ENCODE measurements around the gene CORO1C.

CORO1C gene

DNA sequence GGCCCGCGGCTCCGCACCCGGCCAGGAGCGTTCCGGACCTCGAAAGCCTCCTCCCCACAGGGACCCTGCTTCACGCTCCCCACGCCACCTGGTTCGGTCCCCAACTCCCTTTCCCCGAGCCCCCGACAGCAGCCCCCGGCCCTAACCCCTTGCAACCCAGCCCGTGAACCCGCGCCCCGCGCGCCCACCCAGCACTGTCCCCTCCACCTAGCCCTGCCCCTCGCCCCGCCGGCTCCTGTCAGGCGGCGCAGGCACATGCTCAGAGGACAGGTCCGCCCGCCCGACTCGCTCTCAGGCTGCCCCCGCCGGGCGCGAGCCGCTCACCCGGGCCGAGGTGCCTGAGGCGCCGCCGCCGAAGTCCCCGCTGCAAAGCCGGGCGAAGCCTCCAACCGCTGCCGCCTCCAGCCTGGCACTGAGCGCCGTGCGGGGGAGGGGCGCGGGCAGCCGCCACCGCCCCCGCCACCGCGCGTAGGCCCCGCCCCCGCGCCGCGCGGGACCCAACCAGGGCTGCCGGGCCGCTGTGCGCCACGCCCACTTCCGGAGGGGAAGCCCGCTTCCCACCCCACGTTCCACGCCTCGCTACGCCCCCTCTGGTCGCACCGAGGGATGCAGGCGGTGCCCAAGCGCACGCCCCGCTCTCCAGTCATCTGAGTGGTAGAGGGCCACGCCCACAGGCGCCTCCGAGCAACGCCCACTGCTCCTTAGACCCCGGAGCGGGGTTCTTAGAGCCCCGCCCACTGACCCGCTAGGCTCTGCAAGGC is at the start of gene CORO1C:
Gene CORO1C, minus strand, starts transcription at position 414 of the 761 bp plus-strand sequence. CDS start 30,200 bp downstream, outside the sequence.
- TF ChIP-seq, protein P1, sequence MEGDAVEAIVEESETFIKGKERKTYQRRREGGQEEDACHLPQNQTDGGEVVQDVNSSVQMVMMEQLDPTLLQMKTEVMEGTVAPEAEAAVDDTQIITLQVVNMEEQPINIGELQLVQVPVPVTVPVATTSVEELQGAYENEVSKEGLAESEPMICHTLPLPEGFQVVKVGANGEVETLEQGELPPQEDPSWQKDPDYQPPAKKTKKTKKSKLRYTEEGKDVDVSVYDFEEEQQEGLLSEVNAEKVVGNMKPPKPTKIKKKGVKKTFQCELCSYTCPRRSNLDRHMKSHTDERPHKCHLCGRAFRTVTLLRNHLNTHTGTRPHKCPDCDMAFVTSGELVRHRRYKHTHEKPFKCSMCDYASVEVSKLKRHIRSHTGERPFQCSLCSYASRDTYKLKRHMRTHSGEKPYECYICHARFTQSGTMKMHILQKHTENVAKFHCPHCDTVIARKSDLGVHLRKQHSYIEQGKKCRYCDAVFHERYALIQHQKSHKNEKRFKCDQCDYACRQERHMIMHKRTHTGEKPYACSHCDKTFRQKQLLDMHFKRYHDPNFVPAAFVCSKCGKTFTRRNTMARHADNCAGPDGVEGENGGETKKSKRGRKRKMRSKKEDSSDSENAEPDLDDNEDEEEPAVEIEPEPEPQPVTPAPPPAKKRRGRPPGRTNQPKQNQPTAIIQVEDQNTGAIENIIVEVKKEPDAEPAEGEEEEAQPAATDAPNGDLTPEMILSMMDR (IDR thresholded peaks at IDR 0.05; ENCODE audit: control extremely low read depth, extremely low read depth, low read depth, missing control alignments): peak; percentile 79

GRCh38 chr12:108779998-108780688 is 48.8 kb upstream of the CORO1C start:
- TF ChIP-seq, protein P1 (IDR thresholded peaks at IDR 0.05; ENCODE audit: control extremely low read depth, extremely low read depth, low read depth, missing control alignments): no peak
- ChIA-PET POLR2A (no interaction called here), CTCF (interaction anchor here (1.2 kb wide), 1 partner anchor 19 kb away, joined by 3 read pairs; no protein-coding TSS in a partner anchor)
- DNase-seq (ENCODE audit: extremely low spot score): no peak

More for the DNA sequence above, at the start of gene CORO1C:
- peak; percentile 95 for DNase-seq (ENCODE audit: extremely low spot score)
- POLR2A ChIA-PET: interaction anchor here (0.9 to 1.3 kb wide), 3 partner anchors 15 to 67 kb away, joined by 3 to 7 read pairs (median 3); no protein-coding TSS in a partner anchor
- CTCF ChIA-PET: interaction anchor here (1.0 to 1.8 kb wide), 7 partner anchors 29 to 72 kb away, joined by 3 to 7 read pairs (median 3); no protein-coding TSS in a partner anchor

GRCh38 chr12:108778053-108778452 is 46.7 kb upstream of the CORO1C start:
- CTCF ChIA-PET: interaction anchor here (0.8 kb wide), 1 partner anchor 114 kb away, joined by 3 read pairs; no protein-coding TSS in a partner anchor
- POLR2A ChIA-PET: no interaction called here
- no peak for DNase-seq (ENCODE audit: extremely low spot score)
- TF ChIP-seq, protein P1 (IDR thresholded peaks at IDR 0.05; ENCODE audit: control extremely low read depth, extremely low read depth, low read depth, missing control alignments): no peak

GRCh38 chr12:108777156-108777555 is 45.8 kb upstream of the CORO1C start:
- POLR2A ChIA-PET: no interaction called here
- TF ChIP-seq, protein P1 (IDR thresholded peaks at IDR 0.05; ENCODE audit: control extremely low read depth, extremely low read depth, low read depth, missing control alignments): no peak
- no peak for DNase-seq (ENCODE audit: extremely low spot score)
- CTCF ChIA-PET: interaction anchor here (0.6 to 0.8 kb wide), 2 partner anchors 113 to 213 kb away, joined by 3 to 4 read pairs; no protein-coding TSS in a partner anchor

DNA sequence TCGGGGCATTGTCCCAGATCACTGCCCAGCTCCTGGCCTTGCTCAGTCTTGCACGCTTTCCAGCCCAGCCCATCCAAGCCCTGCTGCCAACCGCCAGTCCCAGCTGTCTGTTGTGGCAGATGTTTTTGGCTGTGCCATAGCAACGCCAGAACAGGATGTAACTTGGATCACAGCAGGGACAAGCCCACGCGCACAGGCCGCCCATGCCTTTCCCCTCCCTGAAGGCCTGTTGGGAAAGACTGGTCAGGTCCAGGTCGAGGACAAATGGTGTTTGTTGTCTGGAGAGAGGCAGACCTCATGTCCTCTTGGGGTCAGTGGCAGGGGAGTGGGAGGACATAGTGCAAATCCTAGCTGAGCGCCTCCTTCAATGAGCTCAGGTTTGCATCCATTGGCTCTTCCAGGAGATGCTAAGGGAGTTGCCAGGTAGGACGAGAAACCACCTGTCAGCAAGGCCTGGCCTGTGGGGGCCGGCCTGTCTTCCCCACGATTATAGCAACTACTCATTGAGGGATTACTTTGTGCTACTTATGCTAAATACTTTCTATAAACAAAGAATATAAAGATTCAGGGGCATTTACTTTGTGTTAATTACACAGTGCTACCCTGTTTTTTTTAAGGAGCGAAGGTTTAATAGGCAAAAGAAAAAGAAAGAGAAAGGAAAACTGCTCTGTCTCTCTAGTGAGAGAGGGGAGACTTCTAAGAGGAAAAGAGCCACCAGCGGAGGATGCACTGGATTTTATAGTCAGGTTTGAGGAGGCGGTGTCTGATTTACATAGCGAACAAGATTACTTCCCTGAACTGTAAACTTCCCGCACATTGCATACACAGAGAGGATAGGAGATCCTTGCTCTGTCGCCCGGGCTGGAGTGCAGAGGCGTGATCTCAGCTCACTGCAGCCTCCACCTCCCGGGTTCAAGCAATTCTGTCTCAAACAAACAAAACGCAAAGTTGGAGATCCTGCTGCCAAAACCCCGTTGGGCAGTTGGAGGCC is 42.8 kb upstream of the CORO1C start:
- CTCF ChIA-PET: interaction anchor here (1.1 to 2.0 kb wide), 2 partner anchors 29 to 110 kb away, joined by 3 to 5 read pairs; no protein-coding TSS in a partner anchor

More for the DNA sequence above, 42.8 kb upstream of the CORO1C start:
- TF ChIP-seq, protein P1 (IDR thresholded peaks at IDR 0.05; ENCODE audit: control extremely low read depth, extremely low read depth, low read depth, missing control alignments): no peak
- POLR2A ChIA-PET: no interaction called here
- no peak for DNase-seq (ENCODE audit: extremely low spot score)

Data from GM10248 (cell line).